PC-9 (cell line): ENCODE measurements around the gene GNA12.

Source experiments
- EZH2 ChIP-seq: fragments of 200-600 bp; sonication (generic); IDR thresholded peaks from 2 replicates; pipeline ENCODE4 v1.8.0; 2017; ENCODE audit warnings: antibody characterized with exemption, low read depth
- TF ChIP-seq, protein P1 (sequence below): fragments of 200-600 bp; sonication (generic); conservative IDR thresholded peaks from 2 replicates; pipeline ENCODE4 v1.6.1; 2017; ENCODE audit warnings: mixed run types, antibody characterized with exemption, mild to moderate bottlenecking, moderate library complexity

GRCh38 chr7:2806571-2806970, 37.5 kb downstream of the GNA12 start:
- TF ChIP-seq, protein P1, sequence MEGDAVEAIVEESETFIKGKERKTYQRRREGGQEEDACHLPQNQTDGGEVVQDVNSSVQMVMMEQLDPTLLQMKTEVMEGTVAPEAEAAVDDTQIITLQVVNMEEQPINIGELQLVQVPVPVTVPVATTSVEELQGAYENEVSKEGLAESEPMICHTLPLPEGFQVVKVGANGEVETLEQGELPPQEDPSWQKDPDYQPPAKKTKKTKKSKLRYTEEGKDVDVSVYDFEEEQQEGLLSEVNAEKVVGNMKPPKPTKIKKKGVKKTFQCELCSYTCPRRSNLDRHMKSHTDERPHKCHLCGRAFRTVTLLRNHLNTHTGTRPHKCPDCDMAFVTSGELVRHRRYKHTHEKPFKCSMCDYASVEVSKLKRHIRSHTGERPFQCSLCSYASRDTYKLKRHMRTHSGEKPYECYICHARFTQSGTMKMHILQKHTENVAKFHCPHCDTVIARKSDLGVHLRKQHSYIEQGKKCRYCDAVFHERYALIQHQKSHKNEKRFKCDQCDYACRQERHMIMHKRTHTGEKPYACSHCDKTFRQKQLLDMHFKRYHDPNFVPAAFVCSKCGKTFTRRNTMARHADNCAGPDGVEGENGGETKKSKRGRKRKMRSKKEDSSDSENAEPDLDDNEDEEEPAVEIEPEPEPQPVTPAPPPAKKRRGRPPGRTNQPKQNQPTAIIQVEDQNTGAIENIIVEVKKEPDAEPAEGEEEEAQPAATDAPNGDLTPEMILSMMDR, result no peak
- no peak for TF ChIP-seq EZH2
